ENCODE measurements around the gene TBCD.
A peak's percentile ranks its signal among the peaks of the same experiment; 100 is the strongest.

TBCD gene

GRCh38 chr17:82926081-82926480, 174.2 kb downstream of the TBCD start:
- DNase-seq (ENCODE audit: low read depth): no peak

DNA sequence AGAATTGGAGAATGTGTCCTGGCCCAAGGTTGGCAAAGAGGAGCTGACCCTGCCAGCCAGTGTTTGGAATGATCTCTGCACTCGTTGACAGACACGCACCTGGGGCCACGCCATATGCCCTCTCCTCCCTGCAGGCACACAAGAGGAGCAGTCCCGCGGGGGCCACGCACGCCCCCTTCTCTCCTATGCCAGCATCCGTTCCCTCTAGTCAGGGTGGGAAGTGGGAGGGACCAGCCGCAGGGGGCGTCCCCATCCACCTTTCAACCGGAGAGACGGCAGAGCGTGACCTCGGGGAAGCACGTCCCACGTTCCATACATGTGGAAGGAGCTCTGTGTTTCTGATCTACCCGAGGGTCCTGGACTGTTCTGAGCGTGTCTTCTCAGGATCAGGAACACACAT, 174.9 kb downstream of the TBCD start:
- no peak for DNase-seq (ENCODE audit: low read depth)

GRCh38 chr17:82927311-82927660, 175.4 kb downstream of the TBCD start:
- DNase-seq (ENCODE audit: low read depth): no peak

- DNase-seq (ENCODE audit: low read depth): no peak
Measured at GRCh38 chr17:82927661-82928601, 176.1 kb downstream of the TBCD start.

GRCh38 chr17:82929011-82929622, 177.3 kb downstream of the TBCD start:
- DNase-seq (ENCODE audit: low read depth): no peak

GRCh38 chr17:82929676-82930042, 177.8 kb downstream of the TBCD start:
- no peak for DNase-seq (ENCODE audit: low read depth)

DNA sequence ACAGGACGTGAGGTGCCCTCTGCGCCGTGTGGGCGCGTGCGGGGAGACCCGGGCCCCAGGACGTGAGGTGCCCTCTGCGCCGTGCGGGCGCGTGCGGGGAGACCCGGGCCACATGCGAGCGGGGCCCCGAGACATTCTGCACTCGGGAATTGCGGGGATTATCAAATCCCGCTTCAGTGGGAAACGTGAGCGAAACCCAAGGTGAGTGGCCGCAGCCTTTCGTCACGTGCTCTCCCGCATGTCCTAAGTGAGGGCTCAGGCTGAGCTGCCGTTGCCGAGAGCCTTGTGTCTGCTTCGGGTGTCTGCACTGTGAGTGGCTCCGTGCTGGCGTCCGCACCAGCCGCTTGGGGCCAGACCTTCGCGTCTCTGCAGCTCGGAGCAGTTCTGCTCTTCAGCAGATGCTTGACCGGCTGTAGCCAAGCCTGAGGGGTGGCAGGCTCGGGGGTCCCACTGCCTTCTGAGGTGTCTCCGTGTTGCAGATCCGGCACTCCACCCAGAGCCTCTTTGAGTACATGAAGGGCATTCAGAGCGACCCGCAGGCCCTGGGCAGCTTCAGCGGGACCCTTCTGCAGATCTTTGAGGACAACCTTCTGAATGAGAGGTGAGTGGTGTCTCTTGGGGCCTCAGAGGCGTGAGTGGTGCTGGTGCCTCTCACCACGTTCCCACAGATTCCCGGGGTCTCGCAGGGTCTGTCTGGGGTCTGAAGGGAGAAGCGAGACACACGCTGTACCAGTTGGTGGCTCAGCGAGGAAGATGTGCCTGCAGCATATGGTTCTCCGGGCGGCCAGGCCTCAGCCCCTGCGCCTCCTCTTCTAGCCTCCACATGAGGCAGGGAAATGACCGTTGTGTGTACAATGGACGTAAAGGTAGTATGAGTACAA, 178.4 kb downstream of the TBCD start:
- no peak for DNase-seq (ENCODE audit: low read depth)

- DNase-seq (ENCODE audit: low read depth): no peak
Measured at GRCh38 chr17:82930924-82931698, 179.2 kb downstream of the TBCD start.

- DNase-seq (ENCODE audit: low read depth): peak; percentile 87
Measured at GRCh38 chr17:82931699-82932517, 180.0 kb downstream of the TBCD start.

GRCh38 chr17:82932518-82933310, 180.8 kb downstream of the TBCD start:
- DNase-seq (ENCODE audit: low read depth): peak; percentile 62

- DNase-seq (ENCODE audit: low read depth): no peak
Measured at GRCh38 chr17:82933911-82934310, 182.0 kb downstream of the TBCD start.

DNA sequence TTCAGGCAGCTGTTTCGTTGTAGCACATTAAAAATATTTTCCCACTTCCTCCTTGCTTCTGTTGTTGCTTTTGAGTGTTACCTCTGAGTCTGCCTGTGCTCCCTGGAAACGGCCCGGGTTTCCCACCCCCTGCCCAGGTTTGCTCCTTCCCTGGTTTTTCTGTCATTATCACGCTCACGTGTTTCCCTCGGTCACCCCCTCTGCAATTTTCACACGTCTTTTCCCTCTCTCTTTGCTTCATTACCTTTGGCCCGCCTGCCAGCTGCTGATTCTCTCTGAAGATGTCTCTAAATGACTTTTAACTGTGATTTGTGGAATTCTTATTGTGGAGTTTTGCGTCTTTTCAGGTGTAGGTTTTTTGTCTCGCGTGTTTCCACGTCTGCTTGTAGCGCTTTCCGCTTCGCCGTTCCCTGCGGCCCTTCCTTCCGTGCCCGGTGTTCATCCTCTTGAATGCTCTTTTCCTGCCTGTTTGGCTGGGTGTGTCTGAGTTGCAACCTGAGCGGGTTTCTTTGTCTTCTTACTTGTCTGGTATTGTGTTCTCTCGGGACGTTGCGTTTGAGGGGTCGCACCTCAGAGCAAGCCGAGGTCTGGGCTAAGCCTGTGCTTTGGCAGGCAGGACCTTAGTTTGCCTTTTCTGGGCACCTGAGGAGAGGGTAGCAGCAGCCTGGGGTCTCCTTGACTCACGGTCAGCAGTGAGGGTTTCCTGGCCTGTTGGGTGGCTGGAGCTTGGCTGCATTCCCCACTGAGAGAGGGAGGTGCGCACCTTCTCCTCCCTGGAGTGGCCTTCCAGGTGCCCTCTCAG, 184.3 kb downstream of the TBCD start:
- DNase-seq (ENCODE audit: low read depth): no peak

DNA sequence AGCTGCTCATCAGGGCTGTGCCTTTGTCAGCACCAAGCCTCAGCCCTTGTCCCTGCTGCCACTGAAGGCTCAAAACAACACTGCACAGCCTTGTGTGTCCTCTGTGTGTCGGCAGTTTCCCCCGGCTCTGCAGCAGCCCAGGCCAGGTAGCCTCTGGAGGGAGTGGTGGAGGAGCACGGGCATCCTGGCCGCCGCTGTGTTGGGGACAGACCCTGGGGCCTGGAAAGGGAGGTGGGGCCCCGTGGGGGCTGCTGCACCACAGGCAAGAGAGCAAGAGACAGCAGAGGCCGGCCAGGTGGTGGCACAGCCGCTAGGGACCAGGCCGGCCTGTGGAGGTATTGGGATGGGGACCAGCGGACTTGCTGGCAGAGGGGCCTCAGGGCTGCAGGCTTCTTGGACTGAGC, 184.9 kb downstream of the TBCD start:
- no peak for DNase-seq (ENCODE audit: low read depth)

- no peak for DNase-seq (ENCODE audit: low read depth)
Measured at GRCh38 chr17:82937411-82938371, 185.8 kb downstream of the TBCD start.

DNA sequence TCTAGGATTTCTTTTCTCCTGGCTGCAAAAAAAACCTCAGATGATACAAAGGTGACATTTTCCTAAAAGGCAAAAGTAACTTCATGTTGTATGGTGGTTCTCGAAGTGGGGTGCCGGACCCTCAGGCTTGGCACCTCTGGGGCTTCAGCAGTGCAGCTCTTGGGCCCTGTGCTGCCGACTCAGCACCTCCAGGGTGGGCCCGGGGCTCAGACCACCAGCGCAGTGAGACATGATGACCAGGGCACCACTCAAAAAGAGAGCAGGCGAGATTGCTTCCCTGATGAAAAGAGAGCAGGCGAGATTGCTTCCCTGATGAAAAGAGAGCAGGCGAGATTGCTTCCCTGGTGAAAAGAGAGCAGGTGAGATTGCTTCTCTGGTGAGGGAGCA, 186.6 kb downstream of the TBCD start:
- no peak for DNase-seq (ENCODE audit: low read depth)

DNA sequence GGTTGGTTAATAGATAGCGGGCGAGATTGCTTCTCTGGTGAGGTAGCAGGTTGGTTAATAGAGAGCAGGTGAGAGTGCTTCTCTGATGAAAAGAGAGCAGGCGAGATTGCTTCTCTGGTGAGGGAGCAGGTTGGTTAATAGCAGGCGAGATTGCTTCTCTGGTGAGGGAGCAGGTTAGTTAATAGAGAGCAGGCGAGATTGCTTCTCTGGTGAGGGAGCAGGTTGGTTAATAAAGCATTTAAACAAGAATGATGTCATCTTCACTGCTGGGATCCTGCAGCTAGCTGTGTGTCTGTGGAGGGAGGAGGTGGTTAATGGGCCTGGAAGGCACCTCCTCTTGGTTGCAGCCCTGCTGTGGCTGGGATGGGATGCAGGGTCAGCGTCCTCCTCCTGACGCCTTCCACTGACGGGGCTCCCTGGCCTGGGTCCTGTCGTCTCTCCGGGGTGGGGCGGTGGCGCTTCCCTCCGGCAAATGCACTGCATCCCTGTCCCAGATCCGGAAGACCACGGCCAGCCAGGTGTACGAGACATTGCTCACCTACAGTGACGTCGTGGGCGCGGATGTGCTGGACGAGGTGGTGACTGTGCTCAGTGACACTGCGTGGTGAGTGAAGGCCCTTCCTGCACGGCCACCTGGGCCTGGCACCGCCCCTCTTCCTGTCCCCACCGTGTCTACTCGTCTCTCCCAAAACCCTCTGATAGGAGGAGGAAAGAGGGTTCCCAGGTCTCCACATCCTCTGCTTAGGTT, 187.2 kb downstream of the TBCD start:
- no peak for DNase-seq (ENCODE audit: low read depth)

DNA sequence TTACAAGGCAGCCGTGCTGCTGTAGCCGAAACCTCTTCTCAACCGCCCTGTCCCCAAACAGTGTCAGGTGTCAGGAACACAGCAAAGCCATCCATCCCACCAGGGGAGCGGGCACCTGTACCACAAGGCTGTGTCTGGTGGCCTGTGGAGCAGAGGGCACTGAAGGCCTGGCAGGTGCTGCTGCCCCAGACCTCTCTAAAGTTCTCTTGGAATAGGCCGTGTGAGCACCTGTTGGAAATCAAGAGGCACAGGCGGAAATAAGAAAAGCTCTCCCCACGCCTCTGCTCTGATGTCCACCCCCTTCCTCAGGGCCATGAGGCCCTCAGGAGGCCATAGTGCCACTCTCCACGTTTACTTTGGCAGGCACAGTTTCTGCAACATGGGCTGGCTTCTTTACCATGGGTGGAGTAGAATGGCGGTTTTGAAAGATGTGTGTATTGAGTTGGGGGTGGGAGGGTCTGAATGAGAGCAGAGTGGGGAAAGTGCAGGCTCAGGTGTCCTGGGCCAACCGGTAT, 187.8 kb downstream of the TBCD start:
- no peak for DNase-seq (ENCODE audit: low read depth)

All from iris pigment epithelial cell (primary cell).